GM19043 (cell line): ENCODE results near the gene NKAIN2.
"Not testable (repeated sequence)": the region's sequence is repeated elsewhere in the genome, so short reads cannot be mapped to it uniquely, and the experiment has no call there.

Experiments used
- ATAC-seq: cut with Tn5 transposase; IDR thresholded peaks from one replicate; pipeline ENCODE4 v1.9.1; 2021; ENCODE audit warnings: low read depth; ENCODE audit not compliant: unreplicated experiment

The NKAIN2 gene

GRCh38 chr6:124285146-124285545 is 481.5 kb downstream of the NKAIN2 start:
- no peak for ATAC-seq

- no peak for ATAC-seq
Observed at GRCh38 chr6:124294574-124295200, 491.0 kb downstream of the NKAIN2 start.

DNA sequence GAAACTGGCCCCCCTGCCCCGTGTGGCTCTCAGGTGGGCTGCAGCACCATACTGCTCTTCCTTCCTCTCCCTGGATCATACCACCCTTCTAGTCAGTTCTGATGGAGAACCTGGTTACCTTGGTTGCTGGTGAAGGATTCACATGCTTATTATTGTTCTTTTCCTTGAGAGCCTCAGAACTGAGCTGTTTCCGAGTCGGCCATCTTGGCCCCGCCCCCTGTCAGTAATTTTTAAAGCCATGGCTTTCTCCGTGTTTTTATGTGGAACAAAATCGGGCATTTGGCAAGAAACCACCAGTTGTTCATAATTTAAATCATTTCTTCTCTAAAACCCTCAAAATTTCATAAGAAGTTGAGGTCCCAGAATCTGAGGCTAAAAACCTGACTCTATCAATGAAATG is 493.8 kb downstream of the NKAIN2 start:
- ATAC-seq = no peak

GRCh38 chr6:124298730-124299129 is 495.1 kb downstream of the NKAIN2 start:
- no peak for ATAC-seq

DNA sequence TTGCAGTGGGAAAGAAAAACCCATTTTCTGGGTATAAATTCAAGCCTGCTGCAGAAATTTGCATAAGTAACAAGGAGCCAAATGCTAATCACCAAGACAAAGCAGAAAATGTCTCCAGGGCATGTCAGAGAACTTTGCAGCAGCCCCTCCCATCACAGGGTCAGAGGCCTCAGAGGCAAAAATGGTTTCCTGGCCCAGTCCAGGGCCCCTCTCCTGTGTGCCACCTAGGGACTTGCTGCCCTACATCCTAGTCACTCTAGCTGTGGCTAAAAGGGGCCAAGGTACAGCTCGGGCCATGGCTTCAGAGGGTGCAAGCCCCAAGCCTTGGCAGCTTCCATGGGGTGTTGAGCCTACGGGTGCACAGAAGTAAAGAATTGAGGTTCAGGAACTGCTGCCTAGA is 497.2 kb downstream of the NKAIN2 start:
- ATAC-seq = not testable (repeated sequence)

- ATAC-seq = no peak
Observed at GRCh38 chr6:124303971-124304370, 500.3 kb downstream of the NKAIN2 start.

GRCh38 chr6:124310139-124310538 is 506.5 kb downstream of the NKAIN2 start:
- no peak for ATAC-seq

GRCh38 chr6:124319410-124319809 is 515.7 kb downstream of the NKAIN2 start:
- ATAC-seq = no peak

DNA sequence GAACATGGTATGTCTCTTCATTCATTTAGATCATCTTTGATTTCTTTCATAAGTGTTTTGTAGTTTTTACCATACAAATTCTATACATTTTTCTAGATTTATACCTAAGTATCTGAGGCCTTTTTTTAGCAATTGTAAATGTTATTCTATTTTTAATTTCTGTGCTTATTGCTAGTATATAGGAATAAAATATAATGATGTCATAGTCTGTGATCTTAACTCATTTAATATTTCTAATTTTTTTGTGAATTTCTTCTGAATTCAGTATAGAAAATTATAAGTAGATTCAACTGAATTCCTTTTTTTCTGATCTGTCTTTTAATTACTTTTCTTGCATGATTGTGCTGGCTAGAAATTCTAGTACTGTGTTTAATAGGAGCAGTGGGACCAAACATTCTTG is 520.6 kb downstream of the NKAIN2 start:
- ATAC-seq = no peak

DNA sequence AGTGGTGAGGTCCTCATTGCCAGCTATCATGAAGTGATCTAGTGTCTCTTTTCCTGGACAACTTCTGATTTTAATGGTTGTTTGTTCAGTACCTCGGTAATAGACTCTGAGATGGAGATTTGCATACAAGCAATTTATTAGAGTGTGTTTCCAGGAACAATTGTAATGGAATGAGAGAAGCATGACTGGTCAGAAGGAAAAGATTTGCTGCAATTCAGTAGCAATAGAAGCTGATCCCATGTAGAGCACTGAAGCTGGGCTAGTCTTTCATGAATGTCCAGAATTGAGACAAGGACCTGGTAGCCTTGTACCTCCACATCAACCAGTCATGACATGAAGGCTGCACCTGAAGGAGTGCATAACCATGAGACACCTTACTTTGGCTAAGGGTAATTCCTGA is 526.5 kb downstream of the NKAIN2 start:
- ATAC-seq = no peak

DNA sequence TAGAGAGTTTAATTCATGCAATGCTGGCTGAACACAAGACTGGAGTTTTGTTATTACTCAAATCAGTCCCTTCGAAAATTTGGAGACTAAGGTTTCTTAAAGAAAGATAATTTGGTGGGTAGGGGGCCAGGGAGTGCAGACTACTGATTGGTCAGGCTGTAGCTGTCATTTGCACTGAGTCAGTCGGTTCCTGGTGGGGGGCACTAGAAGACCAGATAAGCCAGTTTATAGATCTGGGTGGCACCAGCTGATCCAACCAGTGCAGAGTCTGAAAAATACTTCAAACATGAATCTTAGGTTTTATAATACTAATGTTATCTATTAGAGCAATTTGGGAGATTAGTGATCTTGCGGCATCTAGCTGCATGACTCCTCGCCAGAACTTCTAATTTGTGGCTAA is 530.7 kb downstream of the NKAIN2 start:
- no peak for ATAC-seq

DNA sequence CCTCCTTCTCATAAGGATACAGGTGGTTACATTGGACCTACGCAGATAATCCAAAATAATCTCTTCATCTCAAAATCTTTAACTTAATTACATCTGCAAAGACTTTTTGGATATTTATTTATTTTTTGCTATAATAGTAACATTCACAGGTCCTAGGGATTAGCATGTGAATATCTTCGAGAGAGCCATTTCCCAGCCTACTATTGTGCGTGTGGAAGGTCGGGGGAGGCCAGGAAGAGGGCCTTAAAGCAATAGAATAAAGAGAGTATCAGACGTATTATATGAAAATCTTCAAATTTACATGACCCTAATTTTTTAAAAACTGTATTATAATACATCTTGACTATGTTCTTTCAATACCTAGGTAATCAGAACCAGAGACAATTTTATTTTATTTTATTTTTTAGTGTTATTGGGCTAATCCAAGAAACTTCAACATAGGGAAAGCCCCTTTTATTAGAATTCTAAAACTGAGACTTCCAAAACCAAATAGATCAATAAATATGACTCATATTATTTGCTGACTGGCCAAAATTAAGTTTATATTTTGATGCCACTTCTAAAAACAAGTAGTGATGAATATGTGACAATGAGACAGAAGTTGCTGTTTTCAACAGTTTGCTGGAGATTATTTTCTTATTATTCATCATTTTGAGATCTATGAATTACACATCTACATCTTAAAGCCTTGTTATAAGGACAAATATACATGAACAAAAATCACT is 536.1 kb downstream of the NKAIN2 start:
- no peak for ATAC-seq

GRCh38 chr6:124348339-124348738 is 544.7 kb downstream of the NKAIN2 start:
- not testable (repeated sequence) for ATAC-seq

- no peak for ATAC-seq
Observed at GRCh38 chr6:124355146-124355545, 551.5 kb downstream of the NKAIN2 start.

DNA sequence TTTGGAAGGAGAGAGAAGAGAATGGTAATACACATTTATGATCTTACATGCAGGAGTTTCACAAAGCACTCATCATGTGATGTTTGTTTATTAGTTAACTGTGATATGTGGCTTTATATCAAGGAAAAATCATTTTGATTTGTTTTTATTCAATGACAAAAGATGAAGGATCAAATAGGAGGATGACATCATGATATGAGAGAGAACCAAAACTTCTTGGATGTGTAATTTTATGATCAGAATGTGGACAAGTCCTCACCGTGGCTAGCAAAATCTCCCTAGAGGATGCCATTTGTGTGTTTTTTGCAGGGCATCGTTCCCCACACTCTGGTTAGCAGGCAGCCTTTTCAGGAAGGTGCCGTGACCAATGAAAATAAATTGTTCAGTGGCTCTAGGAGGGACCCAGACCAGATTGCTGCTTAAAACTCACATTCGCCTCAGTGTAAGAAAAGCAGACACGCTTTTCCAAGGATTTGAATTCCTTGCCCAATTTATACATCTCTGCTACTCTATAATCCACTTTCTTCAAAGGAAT is 552.7 kb downstream of the NKAIN2 start:
- no peak for ATAC-seq

DNA sequence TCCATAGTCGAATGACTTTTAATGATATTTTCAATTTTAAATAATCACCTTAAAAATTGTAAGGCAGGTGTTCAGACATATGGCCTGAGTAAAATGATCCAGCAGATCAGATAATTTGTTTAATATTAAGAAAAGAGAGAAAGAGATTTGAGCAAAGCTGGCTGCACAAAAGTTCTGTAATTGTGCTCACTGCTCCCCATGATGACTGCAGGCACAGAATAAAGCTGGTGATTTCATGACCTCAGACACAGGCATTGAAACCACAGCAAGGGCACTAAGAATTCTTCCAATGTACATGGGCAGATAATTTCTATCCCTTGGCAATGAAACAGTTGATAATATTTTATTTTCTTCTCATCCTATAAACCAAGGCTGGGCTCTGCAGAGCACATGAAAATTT is 553.1 kb downstream of the NKAIN2 start:
- ATAC-seq = no peak

- ATAC-seq = no peak
Observed at GRCh38 chr6:124368131-124368530, 564.5 kb downstream of the NKAIN2 start.

DNA sequence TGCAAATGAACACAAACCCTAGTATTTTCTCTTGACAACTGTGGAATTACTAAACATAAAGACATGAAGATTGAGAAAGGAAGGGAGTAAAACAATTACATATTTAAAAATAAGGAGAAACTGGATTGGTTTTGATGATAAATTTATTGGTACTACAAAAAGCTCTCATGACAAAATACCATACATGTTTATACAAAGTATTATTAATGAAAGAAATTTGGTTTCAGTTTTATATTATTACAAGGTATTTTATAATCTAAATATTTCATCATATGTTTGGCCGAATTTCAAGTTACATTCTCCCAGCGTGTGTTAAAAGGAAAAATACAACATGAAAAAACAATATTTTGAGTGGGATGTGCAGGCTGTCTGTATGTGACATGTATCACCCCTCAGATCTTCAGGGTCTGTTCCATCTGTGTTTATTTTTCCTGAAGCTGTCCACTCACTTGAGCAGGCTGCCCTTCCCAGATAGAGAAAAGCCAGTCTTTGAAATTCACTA is 568.4 kb downstream of the NKAIN2 start:
- no peak for ATAC-seq

DNA sequence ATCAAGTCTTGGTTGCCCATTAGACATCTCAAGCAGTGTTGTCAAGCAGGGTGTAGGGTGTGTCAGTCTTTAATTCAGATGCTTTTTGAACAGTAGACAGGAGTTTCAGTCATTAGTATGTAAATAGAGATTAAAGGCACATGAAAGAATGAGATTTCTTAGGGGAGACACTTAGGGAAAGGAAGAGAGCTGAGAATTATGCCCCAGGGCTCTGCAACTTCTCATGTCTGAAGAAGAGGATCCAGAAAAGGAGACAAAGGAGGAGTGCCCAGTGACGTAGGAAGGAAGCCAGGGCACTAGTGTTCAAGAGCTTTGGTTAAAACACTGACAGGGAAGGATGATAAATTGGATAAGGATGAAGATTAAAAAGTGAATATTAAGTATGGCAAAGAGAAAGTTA is 569.7 kb downstream of the NKAIN2 start:
- no peak for ATAC-seq

DNA sequence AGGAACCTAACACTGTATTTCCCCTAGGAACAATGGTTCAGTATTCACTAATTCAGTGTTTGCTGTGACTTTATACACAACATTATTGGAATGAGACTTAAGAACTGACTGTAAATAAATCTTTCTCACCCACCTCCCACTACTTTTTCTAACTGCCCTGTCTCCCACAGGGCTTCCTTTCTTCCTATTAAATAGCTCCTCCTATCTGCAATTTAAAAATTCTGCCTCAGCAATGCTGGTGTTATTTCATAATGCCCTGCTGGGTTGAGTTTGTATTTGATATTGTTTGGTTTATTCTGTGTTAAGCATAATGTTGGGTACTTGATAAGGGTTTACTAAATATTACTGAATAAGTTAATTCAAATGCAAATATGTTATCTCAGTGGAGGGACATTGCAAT is 585.5 kb downstream of the NKAIN2 start:
- ATAC-seq = no peak

DNA sequence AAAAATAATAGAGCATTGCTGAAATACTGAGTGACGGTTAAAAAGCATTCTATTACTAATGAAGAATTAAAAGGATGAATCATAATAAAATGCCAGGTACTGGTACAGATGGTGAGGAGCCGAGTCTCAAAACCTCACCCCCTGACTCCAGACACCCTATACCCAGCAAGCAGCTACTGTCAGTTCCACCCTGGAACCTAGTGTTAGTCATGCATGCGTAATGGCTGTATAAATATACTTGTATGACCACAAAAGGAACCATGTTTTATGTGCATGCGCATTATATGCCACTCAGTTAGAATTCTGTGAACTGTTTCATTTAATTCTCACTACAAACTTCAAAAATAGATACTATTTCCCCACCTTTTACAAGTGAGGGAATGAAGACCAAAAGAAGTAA is 589.9 kb downstream of the NKAIN2 start:
- no peak for ATAC-seq

DNA sequence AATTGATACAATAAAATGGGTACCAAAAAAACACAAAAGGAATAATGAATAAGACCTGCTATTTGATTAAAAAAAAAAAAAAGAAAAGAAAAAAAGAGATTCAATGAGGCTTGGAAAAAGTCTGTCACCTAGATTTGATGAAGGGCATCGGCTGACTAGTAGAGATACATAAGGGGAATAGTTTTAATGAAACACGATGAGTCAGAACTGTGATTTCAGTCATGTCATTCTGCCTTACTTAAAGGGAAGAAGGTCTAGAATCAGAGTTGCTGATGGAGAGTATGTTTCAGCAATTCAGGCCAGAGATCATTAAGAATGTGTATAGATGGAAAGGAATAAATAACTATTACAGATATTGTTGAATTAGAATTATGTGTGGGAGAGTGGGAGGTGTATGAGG is 592.7 kb downstream of the NKAIN2 start:
- no peak for ATAC-seq
